Effector CD4-positive, alpha-beta T cell (primary cell): ENCODE data around the gene CYP27A1.

Source experiments
- DNase-seq: peaks from one replicate; pipeline ENCODE4 v3.0.0-alpha.2; 2020

Gene CYP27A1

GRCh38 chr2:218812861-218813260 lies 30.9 kb downstream of the CYP27A1 start:
- DNase-seq = no peak

GRCh38 chr2:218813771-218814460 lies 32.0 kb downstream of the CYP27A1 start:
- no peak for DNase-seq

GRCh38 chr2:218814540-218815243 lies 32.7 kb downstream of the CYP27A1 start:
- no peak for DNase-seq

- DNase-seq = no peak
Measured at GRCh38 chr2:218815244-218815637, 33.3 kb downstream of the CYP27A1 start.

- no peak for DNase-seq
Measured at GRCh38 chr2:218815649-218816048, 33.7 kb downstream of the CYP27A1 start.

GRCh38 chr2:218816561-218817011 lies 34.6 kb downstream of the CYP27A1 start:
- DNase-seq = no peak

GRCh38 chr2:218819093-218819492 lies 37.1 kb downstream of the CYP27A1 start:
- DNase-seq = no peak

GRCh38 chr2:218820746-218821369 lies 38.9 kb downstream of the CYP27A1 start:
- DNase-seq = no peak

- no peak for DNase-seq
Measured at GRCh38 chr2:218821605-218822211, 39.8 kb downstream of the CYP27A1 start.

- no peak for DNase-seq
Measured at GRCh38 chr2:218822622-218823021, 40.7 kb downstream of the CYP27A1 start.

- DNase-seq = no peak
Measured at GRCh38 chr2:218823196-218823855, 41.4 kb downstream of the CYP27A1 start.

- no peak for DNase-seq
Measured at GRCh38 chr2:218824004-218824403, 42.1 kb downstream of the CYP27A1 start.

GRCh38 chr2:218826791-218827190 lies 44.8 kb downstream of the CYP27A1 start:
- DNase-seq = no peak

- DNase-seq = no peak
Measured at GRCh38 chr2:218827701-218828476, 45.9 kb downstream of the CYP27A1 start.

GRCh38 chr2:218828477-218828778 lies 46.5 kb downstream of the CYP27A1 start:
- DNase-seq = no peak

GRCh38 chr2:218829868-218830451 lies 48.0 kb downstream of the CYP27A1 start:
- no peak for DNase-seq

- no peak for DNase-seq
Measured at GRCh38 chr2:218830526-218831306, 48.8 kb downstream of the CYP27A1 start.

GRCh38 chr2:218831378-218831990 lies 49.5 kb downstream of the CYP27A1 start, which contains the start of gene PRKAG3:
PRKAG3 (minus strand) TSS chr2:218831803.
- DNase-seq = no peak

- no peak for DNase-seq
Measured at GRCh38 chr2:218832081-218832480, 50.1 kb downstream of the CYP27A1 start.

- DNase-seq = no peak
Measured at GRCh38 chr2:218832520-218832919, 50.6 kb downstream of the CYP27A1 start.
